ENCODE data around the gene SLC22A15. TPM values are rescaled to one million over a fixed set of nuclear protein-coding genes. Genes with fewer than 3 reads are reported as not detected.
"Not testable (repeated sequence)": the region's sequence is repeated elsewhere in the genome, so short reads cannot be mapped to it uniquely, and the experiment has no call there.

SLC22A15 gene
- polyA plus RNA-seq, 1 donor, result 7.1 TPM

GRCh38 chr1:115980998-115981993 lies 5.0 kb downstream of the SLC22A15 start:
- no peak for DNase-seq

DNA sequence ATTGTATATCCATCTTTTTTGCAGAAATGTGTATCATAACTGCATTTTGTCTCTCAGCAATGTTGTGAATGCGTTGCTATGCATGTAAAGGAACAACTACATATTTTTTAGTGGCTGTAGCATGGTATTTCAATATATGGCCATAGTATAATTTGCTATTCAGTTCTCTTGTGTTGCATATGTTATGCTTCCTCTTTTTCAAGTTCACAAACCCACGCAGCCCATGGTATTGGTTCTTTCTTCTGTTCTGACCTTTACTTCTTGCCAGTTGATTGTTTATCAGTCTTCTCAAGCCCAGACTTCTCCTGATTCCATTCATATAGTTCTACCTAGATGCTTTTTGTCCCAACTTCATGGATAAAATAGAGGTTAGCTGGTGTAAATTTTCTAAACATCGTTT lies 6.1 kb downstream of the SLC22A15 start:
- no peak for DNase-seq

GRCh38 chr1:115983584-115983983 lies 7.3 kb downstream of the SLC22A15 start:
- no peak for DNase-seq

DNA sequence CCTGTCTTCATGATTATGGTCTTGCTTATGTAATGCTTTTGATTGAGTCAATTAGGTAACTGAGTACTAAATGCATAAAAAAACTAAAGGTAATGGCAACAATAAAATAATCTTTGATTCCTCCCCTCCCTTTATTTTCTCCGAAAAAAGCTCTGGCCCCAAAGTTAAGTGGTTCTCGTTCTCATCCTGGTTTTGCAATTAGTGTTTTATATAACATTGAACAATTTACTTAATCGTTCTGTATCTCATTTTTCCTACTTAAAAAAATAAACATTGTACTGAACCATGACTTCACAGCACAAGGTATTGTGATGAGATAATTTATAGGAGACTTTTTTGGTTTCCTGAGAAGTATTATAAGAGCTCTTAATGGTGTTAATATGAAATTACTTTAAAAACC lies 11.3 kb downstream of the SLC22A15 start:
- DNase-seq, result no peak

- DNase-seq, result no peak
Measured at GRCh38 chr1:115988953-115989352, 12.6 kb downstream of the SLC22A15 start.

- DNase-seq, result no peak
Measured at GRCh38 chr1:115989699-115990098, 13.4 kb downstream of the SLC22A15 start.

GRCh38 chr1:115991909-115992308 lies 15.6 kb downstream of the SLC22A15 start:
- DNase-seq, result no peak

GRCh38 chr1:115997921-115998320 lies 21.6 kb downstream of the SLC22A15 start:
- not testable (repeated sequence) for DNase-seq

DNA sequence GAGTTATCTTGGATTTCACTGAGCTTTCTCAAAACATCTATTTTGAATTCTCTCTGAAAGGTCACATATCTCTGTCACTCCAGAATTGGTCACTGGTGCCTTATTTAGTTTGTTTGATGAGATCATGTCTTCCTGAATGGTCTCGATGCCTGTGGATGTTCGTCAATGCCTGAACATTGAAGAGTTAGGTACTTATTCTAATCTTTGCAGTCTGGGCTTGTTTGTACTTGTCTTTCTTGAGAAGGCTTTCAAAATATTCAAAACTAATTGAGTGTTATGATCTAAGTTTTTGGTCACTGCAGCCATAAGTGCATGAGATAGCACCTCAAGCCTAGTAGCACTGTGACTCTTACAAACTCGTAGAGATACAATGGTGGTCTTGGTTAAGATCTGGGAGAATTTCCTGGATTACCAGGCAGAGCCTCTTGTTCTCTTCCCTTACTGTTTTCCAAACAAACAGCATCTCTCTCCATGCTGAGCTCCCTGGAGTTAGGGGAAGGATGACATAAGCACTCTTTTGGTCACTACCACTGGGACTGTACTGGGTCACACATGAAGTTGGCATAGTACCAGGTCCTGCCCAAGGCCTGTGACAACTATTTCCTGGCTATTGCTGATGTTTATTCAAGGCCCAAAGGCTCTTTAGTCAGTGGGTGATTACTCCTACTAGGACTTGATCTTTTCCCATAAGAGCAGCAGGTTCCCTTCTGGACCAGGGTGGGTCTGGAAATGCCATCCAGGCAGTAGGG lies 25.6 kb downstream of the SLC22A15 start:
- DNase-seq, result no peak

DNA sequence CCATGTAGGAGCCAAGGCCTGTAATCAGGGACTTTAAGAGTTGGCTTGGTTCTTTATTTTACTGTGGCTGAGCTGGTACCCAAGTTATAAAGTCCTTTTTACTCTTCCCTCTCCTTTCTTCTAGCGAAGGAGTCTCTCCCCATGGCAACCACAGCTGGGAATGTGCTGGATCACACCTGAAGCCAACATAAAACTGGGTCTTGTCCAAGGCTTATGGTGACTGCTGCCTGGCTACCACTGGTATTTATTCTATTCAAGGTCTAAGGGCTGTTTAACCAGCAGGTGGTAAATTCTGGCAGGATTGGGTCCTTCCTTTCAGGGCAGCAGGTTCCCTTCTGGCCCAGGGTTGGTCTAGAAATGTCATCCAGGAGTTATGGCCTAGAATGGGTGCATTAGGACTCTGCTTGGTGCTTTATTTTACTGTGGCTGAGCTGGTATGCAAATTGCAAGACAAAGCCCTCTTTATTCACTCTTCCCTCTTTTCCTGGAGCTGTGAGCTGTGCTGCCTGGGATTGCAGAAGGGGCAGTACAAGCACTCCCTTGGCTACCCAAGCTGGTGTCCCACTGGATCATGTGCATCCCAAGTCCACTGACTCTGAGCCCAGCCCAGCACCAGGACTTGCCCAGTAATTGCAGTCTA lies 26.6 kb downstream of the SLC22A15 start:
- DNase-seq, result no peak

DNA sequence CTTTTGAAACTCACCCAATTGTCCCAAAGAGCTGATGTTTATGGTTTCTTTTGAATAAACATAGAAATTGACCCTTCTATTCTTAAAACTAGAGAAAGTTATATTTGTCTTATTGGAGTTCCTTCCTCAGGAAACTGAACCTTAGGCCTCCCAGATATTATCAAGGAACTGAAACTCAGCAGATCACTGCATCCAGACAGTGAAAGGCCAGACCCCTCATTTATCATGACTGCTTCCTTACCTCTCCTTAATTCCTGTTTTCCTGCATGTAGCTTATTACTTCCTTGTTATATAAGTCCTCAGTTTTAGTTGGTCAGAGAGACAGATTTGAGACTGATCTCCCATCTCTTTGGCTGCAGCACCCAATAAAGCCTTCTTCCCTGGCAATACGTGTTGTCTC lies 27.5 kb downstream of the SLC22A15 start:
- no peak for DNase-seq

DNA sequence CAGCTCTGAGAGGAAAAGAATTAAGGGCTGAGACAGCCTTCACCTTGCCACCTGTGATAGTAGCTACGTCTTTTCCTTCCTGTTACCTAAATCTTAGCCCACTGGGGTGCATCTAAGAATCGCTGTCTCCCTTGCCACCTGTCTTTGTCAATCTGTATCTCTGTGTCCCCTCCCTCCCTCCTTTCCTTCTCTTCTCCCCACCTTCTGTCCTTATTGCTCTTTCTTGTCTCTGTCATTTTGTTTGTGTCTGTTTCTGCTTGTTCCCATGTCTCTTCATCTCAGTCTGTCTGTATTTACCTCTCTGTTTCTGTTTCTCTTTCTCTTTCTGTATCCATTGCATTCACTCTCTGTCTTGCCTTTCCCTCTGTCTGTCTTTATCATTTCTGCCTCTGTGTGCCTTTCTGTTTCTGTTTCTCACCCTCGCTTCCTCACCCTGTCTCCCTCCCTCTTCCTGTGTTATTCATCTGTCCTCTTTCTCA lies 30.2 kb downstream of the SLC22A15 start:
- DNase-seq, result no peak

DNA sequence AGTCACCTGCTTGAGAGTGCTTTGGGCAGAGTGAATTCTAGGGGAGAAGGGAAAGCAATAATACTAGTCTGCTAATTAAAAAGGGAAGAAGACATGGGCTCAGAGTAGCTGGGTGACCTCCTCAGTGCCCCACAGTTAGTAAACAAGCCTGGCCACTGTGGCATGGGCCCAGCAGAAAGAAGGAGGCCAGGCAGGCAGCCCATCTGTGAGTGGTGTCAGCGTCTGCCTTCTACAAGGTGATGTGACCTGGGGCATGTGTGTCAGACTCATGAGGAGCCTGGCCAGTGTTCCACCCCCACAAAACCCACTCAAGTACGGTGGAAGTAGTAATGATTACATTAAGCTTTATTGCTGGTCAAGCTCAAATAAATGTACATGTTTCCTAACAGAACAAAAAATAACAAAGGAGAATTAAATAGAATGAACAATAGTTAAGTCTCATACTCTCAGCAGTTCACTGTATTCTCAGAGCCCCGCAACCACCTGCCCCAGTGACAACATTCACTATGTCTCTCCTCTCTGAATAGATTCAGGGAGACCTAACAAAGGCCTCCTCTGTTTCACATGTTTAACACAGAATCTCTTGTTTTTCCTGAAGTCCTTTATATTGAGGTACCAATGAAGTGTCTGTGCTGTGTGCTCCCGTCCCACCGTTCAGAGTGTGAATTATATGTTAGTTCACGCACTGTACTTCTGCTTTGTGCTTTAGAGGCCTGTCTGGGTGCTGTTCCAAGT lies 32.5 kb downstream of the SLC22A15 start:
- no peak for DNase-seq

GRCh38 chr1:116012716-116013115 lies 36.4 kb downstream of the SLC22A15 start:
- DNase-seq, result no peak

DNA sequence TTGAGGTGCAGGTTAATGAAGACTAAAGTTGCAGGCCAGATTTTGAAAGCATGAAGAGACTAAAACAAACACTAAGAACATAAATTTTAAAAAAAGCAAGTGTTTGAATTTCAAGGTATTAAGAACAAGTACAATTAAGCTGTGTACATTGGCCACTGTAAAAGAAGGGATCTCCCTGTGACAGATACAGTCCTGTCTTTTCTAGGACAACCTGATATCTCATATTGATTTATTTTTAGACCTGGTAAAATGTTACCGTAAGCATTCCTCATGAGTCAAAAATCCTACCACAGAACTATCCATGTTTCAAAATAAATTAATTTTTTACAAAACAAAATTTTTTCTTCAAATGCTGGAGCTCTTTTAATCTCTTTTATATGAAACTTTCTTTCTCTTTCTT lies 39.4 kb downstream of the SLC22A15 start:
- DNase-seq, result no peak

DNA sequence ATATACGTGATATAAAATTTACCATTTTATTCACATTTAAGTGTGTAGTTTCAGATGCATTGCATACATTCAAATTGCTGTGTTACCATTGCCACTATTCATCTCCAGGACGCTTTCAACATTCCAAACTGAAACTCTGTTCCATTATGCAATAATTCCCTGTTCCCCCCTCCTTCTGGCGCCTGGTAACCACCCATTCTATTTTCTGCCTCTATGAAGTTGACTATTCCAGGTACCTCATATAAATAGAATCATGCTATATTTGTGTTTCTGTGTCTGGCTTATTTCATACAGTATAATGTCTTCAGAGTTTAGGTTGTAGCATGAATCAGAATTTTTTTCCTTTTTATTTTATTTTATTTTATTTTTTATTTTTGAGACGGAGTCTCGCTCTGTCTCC lies 41.7 kb downstream of the SLC22A15 start:
- no peak for DNase-seq

- no peak for DNase-seq
Measured at GRCh38 chr1:116019653-116020253, 43.4 kb downstream of the SLC22A15 start.

DNA sequence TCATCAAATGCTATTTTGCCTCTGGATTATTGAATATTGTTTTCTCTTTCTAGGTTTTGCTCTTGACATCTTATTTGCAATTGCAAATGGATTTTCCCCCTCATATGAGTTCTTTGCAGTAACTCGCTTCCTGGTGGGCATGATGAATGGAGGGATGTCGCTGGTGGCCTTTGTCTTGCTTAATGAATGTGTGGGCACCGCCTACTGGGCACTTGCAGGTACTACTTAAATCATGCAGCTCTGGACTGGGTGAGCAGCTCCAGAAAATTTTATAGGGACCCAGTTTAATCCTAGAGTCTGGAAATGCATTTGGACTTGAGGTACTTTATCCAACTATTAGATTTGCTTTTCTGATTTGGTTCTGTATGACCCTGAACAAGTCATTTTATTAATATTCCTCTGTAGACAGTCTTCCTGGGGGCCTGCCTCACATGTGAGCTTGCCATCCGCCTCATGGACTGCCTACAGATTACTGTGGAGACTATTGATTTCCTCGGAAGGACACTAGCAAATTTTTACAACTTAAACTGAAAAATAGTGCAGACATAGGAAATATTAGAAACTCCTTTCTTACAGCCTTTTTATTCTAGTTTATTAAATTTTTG lies 44.5 kb downstream of the SLC22A15 start:
- DNase-seq, result peak; percentile 28

DNA sequence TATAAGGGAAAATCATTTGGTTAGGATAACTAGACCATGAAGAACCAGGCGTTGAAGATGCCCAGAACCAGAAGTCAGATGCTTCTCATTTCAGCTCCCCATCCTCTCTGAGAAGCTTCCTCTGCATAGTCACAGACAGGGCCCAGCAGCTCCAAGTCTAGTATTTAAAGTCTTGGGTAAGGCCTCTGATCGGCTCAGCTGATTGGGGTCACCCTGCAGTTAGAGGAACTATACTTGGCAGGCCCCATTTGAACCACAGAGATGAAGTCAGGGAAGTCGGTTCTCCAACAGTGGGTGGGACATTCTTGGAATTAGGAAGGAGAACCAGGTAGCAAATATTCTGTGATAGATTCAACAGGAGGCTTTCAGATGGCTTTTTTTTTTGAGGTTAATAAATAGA lies 48.3 kb downstream of the SLC22A15 start:
- DNase-seq, result no peak

DNA sequence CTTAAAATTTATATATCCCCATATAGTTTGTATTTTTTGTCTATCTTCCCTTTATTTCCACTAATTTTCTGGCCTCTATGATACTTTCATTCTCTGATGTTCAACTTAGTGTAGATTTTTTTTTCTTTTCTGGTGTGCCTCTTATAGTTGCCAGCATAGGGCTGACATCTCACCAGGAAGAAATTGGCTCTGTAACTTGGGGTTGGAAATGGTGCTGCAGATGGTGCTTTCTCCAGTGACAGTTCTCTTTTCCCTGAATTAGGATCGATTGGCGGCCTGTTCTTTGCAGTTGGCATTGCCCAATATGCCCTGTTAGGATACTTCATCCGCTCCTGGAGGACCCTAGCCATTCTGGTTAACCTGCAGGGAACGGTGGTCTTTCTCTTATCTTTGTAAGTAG lies 50.3 kb downstream of the SLC22A15 start:
- DNase-seq, result no peak

DNA sequence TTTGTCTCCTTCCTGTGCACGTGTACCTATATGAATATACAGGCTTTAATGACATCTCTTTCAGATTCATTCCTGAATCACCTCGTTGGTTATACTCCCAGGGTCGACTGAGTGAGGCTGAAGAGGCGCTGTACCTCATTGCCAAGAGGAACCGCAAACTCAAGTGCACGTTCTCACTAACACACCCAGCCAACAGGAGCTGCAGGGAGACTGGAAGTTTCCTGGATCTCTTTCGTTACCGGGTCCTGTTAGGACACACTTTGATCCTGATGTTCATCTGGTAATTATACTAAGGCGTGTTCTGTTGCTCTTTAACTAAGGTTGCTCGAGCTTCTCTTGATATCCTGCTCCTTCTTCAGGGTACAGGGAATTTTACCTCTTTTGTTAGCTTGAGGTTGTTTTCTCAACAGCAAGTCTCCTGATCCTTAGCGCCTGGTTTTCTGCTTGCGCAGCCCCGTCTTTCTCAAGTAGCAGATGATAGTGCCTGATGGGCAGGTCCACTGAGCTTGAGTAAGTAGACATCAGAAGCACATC lies 55.1 kb downstream of the SLC22A15 start:
- no peak for DNase-seq
